Panc1 (cell line): ENCODE measurements around the gene SH3PXD2A. TPM values are rescaled to one million over a fixed set of nuclear protein-coding genes. Genes with fewer than 3 reads are reported as not detected.
A peak's percentile ranks its signal among the peaks of the same experiment; 100 is the strongest.

ENCODE experiments used
- ATAC-seq: fragments of 200-7000 bp; cut with Tn5 transposase; 2 replicates; pipeline ENCODE4 v1.9.1; 2020; ENCODE audit warnings: mild to moderate bottlenecking, moderate library complexity
- BruUV-seq: library from RNA; stranded (reverse); fragments of 400-500 nt; replicated peaks from 2 replicates; lab custom pipeline; 2021; lab: Mats Ljungman, UMichigan
- CTCF ChIA-PET: fragments of 300-600 bp; sonication (Branson Sonifier 250); formaldehyde crosslinking; loops from one replicate; lab custom pipeline; 2022; ENCODE audit warnings: antibody characterized with exemption; lab: Charles Lee
- POLR2A ChIA-PET: fragments of 300-600 bp; sonication (Branson Sonifier 250); formaldehyde crosslinking; loops from one replicate; lab custom pipeline; 2022; ENCODE audit warnings: antibody characterized with exemption; lab: Charles Lee
- DNase-seq: peaks from one replicate; pipeline ENCODE4 v3.0.0-alpha.2; 2010; ENCODE audit warnings: low read depth, low spot score
- H3K27ac ChIP-seq: 2 replicates; pipeline ENCODE4 v1.5.1; 2011; ENCODE audit warnings: mild to moderate bottlenecking, low read length, inconsistent platforms
- H3K27me3 ChIP-seq: fragments of 200-500 bp; sonication (Bioruptor generic); 2 replicates; pipeline ENCODE4 v1.6.0; 2014; ENCODE audit warnings: low read length, inconsistent platforms; ENCODE audit not compliant: control insufficient read depth, insufficient read depth
- H3K36me3 ChIP-seq: fragments of 200-500 bp; sonication (Bioruptor generic); 2 replicates; pipeline ENCODE4 v1.5.1; 2014; ENCODE audit warnings: inconsistent platforms, mild to moderate bottlenecking, low read length, moderate library complexity; ENCODE audit not compliant: control insufficient read depth, insufficient read depth
- H3K4me1 ChIP-seq: 2 replicates; pipeline ENCODE4 v1.5.1; 2011; ENCODE audit warnings: inconsistent platforms, mild to moderate bottlenecking, low read length, moderate library complexity; ENCODE audit not compliant: control insufficient read depth, insufficient read depth
- H3K4me3 ChIP-seq, 2 experiments: 2 replicates each; pipeline ENCODE4 v1.5.1; 2011 to 2012; ENCODE audit warnings: low read depth in 2 of 2, low read length in 2 of 2, mild to moderate bottlenecking in 2 of 2, inconsistent platforms in 1 of 2, moderate library complexity in 1 of 2
- H3K9me3 ChIP-seq: fragments of 200-500 bp; sonication (Bioruptor generic); 2 replicates; pipeline ENCODE4 v1.5.1; 2014; ENCODE audit warnings: low read depth, mild to moderate bottlenecking, inconsistent platforms, low read length, moderate library complexity; ENCODE audit not compliant: control insufficient read depth, insufficient read depth
- POLR2AphosphoS5 ChIP-seq: IDR thresholded peaks from 2 replicates; pipeline ENCODE4 v1.6.1; 2012; ENCODE audit warnings: mild to moderate bottlenecking, low read depth, low read length, moderate library complexity
- SIN3A ChIP-seq: IDR thresholded peaks from 2 replicates; pipeline ENCODE4 v1.6.1; 2012; ENCODE audit warnings: low read depth, mild to moderate bottlenecking, low read length, moderate library complexity, borderline replicate concordance; ENCODE audit not compliant: insufficient read depth
- TCF7L2 ChIP-seq: IDR thresholded peaks from 2 replicates; pipeline ENCODE4 v1.6.1; 2011; ENCODE audit warnings: mild to moderate bottlenecking, low read depth, low read length, inconsistent platforms
- in situ Hi-C: cut with HindIII; loops from 2 replicates; pipeline ENCODE4 v1.10.0; 2016; ENCODE audit warnings: low sequenced_read_pairs, low pct_unique_long_range_greater_than_20kb
- intact Hi-C: fragments of 100-400 bp; cut with micrococcal nuclease; formaldehyde crosslinking; loops from one replicate; pipeline ENCODE4 v1.10.0; 2022; ENCODE audit not compliant: unreplicated experiment
- total RNA-seq: library from RNA; stranded (reverse); gene quantifications from one replicate; pipeline ENCODE4 v1.2.1, GENCODE V29; 2021; ENCODE audit not compliant: unreplicated experiment
- TF ChIP-seq, protein P1 (sequence below): fragments of 450-650 bp; IDR thresholded peaks from 2 replicates; pipeline ENCODE4 v1.5.1; 2017; ENCODE audit warnings: mild to moderate bottlenecking
- TF ChIP-seq, protein P2 (sequence below), 2 experiments: IDR thresholded peaks; 2 replicates each; pipeline ENCODE4 v1.6.1; 2011 to 2012; ENCODE audit warnings: low read depth in 2 of 2, control low read depth in 1 of 2, low read length in 1 of 2, mild to moderate bottlenecking in 1 of 2, moderate library complexity in 1 of 2; ENCODE audit not compliant: insufficient read depth in 1 of 2

SH3PXD2A gene
- total RNA-seq, 1 experiment from 2014 or later = 5.7 TPM

DNA sequence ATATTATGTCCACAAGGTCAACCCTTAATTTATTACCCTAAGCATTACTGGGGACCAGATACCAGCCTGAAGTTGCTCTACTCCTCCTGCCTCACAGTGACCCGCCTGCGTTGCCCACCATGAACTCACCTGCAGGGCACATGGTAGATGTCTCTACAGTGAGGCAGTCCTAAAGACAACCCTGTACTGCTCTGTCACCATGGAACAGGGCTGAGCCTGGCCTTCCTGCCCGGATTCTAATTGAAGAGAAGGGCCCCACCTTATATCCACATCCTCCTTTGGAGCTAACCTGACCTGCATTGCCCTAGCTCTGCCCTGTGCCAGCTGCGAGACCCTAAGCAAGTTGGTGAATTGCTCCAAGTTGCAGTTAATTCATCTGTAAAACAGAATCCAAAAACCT, 4.1 kb downstream of the SH3PXD2A start:
- no peak for DNase-seq
- BruUV-seq = no TSS peak
- peaks cover 43% of the 10 kb centered on the region for H3K4me1 ChIP-seq
- intact Hi-C loops = loop anchor here (10.0 kb wide), 1 partner anchor 86 kb away; no protein-coding TSS in a partner anchor
- no peak overlapping the region for H3K4me3 ChIP-seq
- no peak for TF ChIP-seq TCF7L2
- TF ChIP-seq, protein P1, sequence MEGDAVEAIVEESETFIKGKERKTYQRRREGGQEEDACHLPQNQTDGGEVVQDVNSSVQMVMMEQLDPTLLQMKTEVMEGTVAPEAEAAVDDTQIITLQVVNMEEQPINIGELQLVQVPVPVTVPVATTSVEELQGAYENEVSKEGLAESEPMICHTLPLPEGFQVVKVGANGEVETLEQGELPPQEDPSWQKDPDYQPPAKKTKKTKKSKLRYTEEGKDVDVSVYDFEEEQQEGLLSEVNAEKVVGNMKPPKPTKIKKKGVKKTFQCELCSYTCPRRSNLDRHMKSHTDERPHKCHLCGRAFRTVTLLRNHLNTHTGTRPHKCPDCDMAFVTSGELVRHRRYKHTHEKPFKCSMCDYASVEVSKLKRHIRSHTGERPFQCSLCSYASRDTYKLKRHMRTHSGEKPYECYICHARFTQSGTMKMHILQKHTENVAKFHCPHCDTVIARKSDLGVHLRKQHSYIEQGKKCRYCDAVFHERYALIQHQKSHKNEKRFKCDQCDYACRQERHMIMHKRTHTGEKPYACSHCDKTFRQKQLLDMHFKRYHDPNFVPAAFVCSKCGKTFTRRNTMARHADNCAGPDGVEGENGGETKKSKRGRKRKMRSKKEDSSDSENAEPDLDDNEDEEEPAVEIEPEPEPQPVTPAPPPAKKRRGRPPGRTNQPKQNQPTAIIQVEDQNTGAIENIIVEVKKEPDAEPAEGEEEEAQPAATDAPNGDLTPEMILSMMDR = no peak
- TF ChIP-seq, protein P2, sequence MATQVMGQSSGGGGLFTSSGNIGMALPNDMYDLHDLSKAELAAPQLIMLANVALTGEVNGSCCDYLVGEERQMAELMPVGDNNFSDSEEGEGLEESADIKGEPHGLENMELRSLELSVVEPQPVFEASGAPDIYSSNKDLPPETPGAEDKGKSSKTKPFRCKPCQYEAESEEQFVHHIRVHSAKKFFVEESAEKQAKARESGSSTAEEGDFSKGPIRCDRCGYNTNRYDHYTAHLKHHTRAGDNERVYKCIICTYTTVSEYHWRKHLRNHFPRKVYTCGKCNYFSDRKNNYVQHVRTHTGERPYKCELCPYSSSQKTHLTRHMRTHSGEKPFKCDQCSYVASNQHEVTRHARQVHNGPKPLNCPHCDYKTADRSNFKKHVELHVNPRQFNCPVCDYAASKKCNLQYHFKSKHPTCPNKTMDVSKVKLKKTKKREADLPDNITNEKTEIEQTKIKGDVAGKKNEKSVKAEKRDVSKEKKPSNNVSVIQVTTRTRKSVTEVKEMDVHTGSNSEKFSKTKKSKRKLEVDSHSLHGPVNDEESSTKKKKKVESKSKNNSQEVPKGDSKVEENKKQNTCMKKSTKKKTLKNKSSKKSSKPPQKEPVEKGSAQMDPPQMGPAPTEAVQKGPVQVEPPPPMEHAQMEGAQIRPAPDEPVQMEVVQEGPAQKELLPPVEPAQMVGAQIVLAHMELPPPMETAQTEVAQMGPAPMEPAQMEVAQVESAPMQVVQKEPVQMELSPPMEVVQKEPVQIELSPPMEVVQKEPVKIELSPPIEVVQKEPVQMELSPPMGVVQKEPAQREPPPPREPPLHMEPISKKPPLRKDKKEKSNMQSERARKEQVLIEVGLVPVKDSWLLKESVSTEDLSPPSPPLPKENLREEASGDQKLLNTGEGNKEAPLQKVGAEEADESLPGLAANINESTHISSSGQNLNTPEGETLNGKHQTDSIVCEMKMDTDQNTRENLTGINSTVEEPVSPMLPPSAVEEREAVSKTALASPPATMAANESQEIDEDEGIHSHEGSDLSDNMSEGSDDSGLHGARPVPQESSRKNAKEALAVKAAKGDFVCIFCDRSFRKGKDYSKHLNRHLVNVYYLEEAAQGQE (IDR thresholded peaks at IDR 0.05; ENCODE audit: insufficient read depth in 1 of 2, low read depth in 2 of 2, low read length in 1 of 2) = no peak
- TF ChIP-seq POLR2AphosphoS5 = no peak
- no peak for TF ChIP-seq SIN3A
- no peaks in the 10 kb centered on the region for H3K36me3 ChIP-seq
- no peaks in the 10 kb centered on the region for H3K27me3 ChIP-seq
- no peak for ATAC-seq
- H3K27ac ChIP-seq = no peak overlapping the region
- no peaks in the 10 kb centered on the region for H3K9me3 ChIP-seq
- ChIA-PET POLR2A (no interaction called here), CTCF (interaction anchor here (1.0 kb wide), 1 partner anchor 139 kb away, joined by 4 read pairs; no protein-coding TSS in a partner anchor)
- in situ Hi-C loops = no loop called here

DNA sequence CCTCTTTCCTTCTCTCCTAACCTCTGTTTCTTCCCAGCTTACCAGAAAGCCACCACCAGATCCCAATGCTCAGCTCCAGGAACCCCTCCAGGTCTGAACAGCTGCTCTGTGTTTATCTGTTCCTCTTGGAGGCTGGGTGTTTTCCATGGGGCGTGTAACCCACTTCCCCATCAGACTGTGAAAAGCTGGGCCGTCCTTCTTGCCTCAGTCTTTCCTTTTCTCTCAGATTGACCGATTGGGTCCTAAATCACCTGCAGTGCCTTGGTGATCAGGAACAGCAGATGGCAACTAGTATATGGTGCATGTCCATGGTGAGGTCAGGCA, 4.8 kb downstream of the SH3PXD2A start:
- in situ Hi-C loops = no loop called here
- H3K4me3 ChIP-seq = peak overlapping the region in 1 of 2 experiments; percentile 30; a peak in 1 of 4 replicates
- peaks cover 43% of the 10 kb centered on the region for H3K4me1 ChIP-seq
- H3K36me3 ChIP-seq = no peaks in the 10 kb centered on the region
- no peak for ATAC-seq
- DNase-seq = no peak
- H3K9me3 ChIP-seq = no peaks in the 10 kb centered on the region
- intact Hi-C loops = loop anchor here (10.0 kb wide), 1 partner anchor 86 kb away; no protein-coding TSS in a partner anchor
- TF ChIP-seq POLR2AphosphoS5 (no peak), TCF7L2 (no peak), SIN3A (no peak)
- TF ChIP-seq, protein P2 (IDR thresholded peaks at IDR 0.05; ENCODE audit: insufficient read depth in 1 of 2, low read depth in 2 of 2, low read length in 1 of 2) = no peak
- TF ChIP-seq, protein P1 = no peak
- CTCF ChIA-PET = no interaction called here
- POLR2A ChIA-PET = no interaction called here
- H3K27me3 ChIP-seq = no peaks in the 10 kb centered on the region
- H3K27ac ChIP-seq = peak overlapping the region; percentile 69
- no TSS peak for BruUV-seq
